Measurements from ENCODE around the gene CEBPB.
"Not testable (repeated sequence)": the region's sequence is repeated elsewhere in the genome, so short reads cannot be mapped to it uniquely, and the experiment has no call there.

The CEBPB gene

GRCh38 chr20:50163570-50164317 lies 26.9 kb upstream of the CEBPB start:
- H3K36me3 ChIP-seq (ENCODE audit: insufficient read depth, low read length), result no peaks in the 10 kb centered on the region
- H3K9ac ChIP-seq (ENCODE audit: insufficient read length), result no peak overlapping the region
- H3K27ac ChIP-seq, result peak overlapping the region; percentile 85
- H3K4me3 ChIP-seq, result no peak overlapping the region
- H3K9me3 ChIP-seq (ENCODE audit: low read depth, low read length), result no peaks in the 10 kb centered on the region
- DNase-seq (ENCODE audit: low read depth, low spot score), result no peak
- TF ChIP-seq POLR2AphosphoS5 (IDR thresholded peaks at IDR 0.05; ENCODE audit: borderline replicate concordance, low read depth, low read length), result no peak

- no peak for TF ChIP-seq EZH2 (IDR thresholded peaks at IDR 0.05)
- peak; percentile 98 for TF ChIP-seq FOXP2 (optimal IDR thresholded peaks at IDR 0.05; ENCODE audit: control extremely low read depth, extremely low read length, insufficient read depth)
- peak; percentile 90 for TF ChIP-seq POLR2AphosphoS5 (IDR thresholded peaks at IDR 0.05; ENCODE audit: borderline replicate concordance, low read depth, low read length)
- peak overlapping the region; percentile 74 for H3K9ac ChIP-seq (ENCODE audit: insufficient read length)
These were observed 24.7 kb upstream of the CEBPB start for GRCh38 chr20:50165684-50166554.

DNA sequence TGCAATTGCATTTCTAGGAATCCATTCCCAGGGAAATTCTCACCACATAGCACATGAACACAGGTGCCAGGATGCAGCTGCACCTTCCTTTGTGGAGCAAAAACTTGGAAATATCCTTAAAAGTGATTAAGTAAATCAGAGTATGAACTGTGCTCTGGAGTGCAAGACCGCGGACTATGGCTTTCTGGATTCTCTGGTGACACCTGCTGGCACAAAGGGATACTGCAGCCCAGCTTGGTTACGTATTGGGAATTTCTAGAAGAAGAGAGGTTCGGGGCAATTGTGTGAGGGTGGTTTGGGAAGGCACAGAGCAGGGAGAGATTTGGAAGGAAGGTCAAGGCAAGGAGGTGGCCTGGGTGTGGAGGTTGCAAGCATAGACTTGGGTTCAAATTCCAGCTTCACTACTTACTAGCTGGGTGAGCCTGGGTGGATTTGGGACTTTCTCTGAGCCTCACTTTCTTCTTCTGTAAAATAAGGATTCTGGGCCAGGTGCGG lies 21.3 kb upstream of the CEBPB start:
- H3K9me3 ChIP-seq (ENCODE audit: low read depth, low read length), result no peaks in the 10 kb centered on the region
- no peak overlapping the region for H3K4me3 ChIP-seq
- TF ChIP-seq POLR2AphosphoS5 (IDR thresholded peaks at IDR 0.05; ENCODE audit: borderline replicate concordance, low read depth, low read length) (no peak), EZH2 (IDR thresholded peaks at IDR 0.05) (no peak), FOXP2 (optimal IDR thresholded peaks at IDR 0.05; ENCODE audit: control extremely low read depth, extremely low read length, insufficient read depth) (no peak)
- no peak overlapping the region for H3K9ac ChIP-seq (ENCODE audit: insufficient read length)
- no peaks in the 10 kb centered on the region for H3K36me3 ChIP-seq (ENCODE audit: insufficient read depth, low read length)
- DNase-seq (ENCODE audit: low read depth, low spot score), result no peak
- H3K27ac ChIP-seq, result no peak overlapping the region

More at GRCh38 chr20:50165684-50166554, 24.7 kb upstream of the CEBPB start:
- Histone ChIP-seq H3K36me3 (ENCODE audit: insufficient read depth, low read length) (no peaks in the 10 kb centered on the region), H3K4me3 (peak overlapping the region; percentile 75), H3K9me3 (ENCODE audit: low read depth, low read length) (no peaks in the 10 kb centered on the region), H3K27ac (peak overlapping the region; percentile 96)
- peak; percentile 99 for DNase-seq (ENCODE audit: low read depth, low spot score)

GRCh38 chr20:50170549-50171220 lies 19.9 kb upstream of the CEBPB start:
- Histone ChIP-seq H3K27ac (no peak overlapping the region), H3K36me3 (ENCODE audit: insufficient read depth, low read length) (no peaks in the 10 kb centered on the region), H3K9ac (ENCODE audit: insufficient read length) (no peak overlapping the region), H3K9me3 (ENCODE audit: low read depth, low read length) (no peaks in the 10 kb centered on the region), H3K4me3 (no peak overlapping the region)
- no peak for DNase-seq (ENCODE audit: low read depth, low spot score)
- TF ChIP-seq EZH2 (IDR thresholded peaks at IDR 0.05), result no peak
- TF ChIP-seq FOXP2 (optimal IDR thresholded peaks at IDR 0.05; ENCODE audit: control extremely low read depth, extremely low read length, insufficient read depth), result no peak
- no peak for TF ChIP-seq POLR2AphosphoS5 (IDR thresholded peaks at IDR 0.05; ENCODE audit: borderline replicate concordance, low read depth, low read length)

DNA sequence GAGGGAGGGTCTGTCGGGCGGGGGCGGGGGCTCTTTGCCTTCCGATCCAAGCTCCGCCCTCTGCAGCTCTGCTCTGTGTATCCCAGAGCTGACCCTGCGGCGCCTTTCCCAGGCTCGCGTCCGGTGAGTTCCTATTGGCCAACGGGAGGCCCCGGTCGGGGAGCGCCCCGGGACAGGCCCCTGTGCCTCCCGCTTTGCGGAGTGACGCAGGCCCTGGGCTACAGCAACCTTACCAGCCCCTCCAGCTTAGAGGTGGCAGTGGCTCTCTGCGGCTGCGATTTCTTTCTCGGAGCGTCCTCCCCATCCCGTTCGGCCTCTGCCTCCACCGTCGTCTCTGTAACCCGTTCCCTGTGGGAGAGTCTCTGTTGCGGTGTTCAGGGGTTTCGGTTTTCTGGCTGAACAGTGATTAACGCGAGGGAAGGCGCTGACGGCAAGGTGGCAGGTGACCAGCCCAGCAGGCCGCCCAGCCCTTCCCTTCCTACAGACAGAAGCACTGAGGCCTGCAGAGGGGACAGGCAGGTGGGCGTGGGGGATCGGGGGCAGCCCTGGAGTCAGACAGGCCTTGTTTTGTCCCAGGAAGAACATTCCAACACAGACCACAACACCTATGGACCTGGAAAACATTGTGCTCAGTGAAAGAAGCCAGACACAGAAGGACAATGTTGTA lies 18.1 kb upstream of the CEBPB start:
- Histone ChIP-seq H3K27ac (no peak overlapping the region), H3K9ac (ENCODE audit: insufficient read length) (no peak overlapping the region), H3K4me3 (no peak overlapping the region), H3K36me3 (ENCODE audit: insufficient read depth, low read length) (no peaks in the 10 kb centered on the region), H3K9me3 (ENCODE audit: low read depth, low read length) (no peaks in the 10 kb centered on the region)
- TF ChIP-seq FOXP2 (optimal IDR thresholded peaks at IDR 0.05; ENCODE audit: control extremely low read depth, extremely low read length, insufficient read depth) (no peak), POLR2AphosphoS5 (IDR thresholded peaks at IDR 0.05; ENCODE audit: borderline replicate concordance, low read depth, low read length) (no peak), EZH2 (IDR thresholded peaks at IDR 0.05) (no peak)
- no peak for DNase-seq (ENCODE audit: low read depth, low spot score)

DNA sequence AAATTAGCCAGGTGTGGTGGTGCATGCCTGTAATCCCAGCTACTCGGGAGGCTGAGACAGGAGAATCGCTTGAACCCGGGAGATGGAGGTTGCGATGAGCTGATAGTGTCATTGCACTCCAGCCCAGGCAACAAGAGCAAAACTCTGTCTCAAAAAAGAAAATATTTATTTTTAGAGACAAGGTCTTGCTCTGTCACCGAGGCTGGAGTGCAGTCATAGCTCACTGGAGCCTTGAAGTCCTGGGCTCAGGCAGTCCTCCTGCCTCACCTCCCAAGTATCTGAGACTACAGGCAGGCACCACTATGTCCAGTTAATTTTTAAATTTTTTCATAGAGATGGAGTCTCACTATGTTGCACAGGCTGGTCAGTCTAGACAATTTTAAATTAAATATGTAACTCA lies 16.2 kb upstream of the CEBPB start:
- no peak overlapping the region for H3K9ac ChIP-seq (ENCODE audit: insufficient read length)
- DNase-seq (ENCODE audit: low read depth, low spot score), result no peak
- H3K27ac ChIP-seq, result no peak overlapping the region
- no peaks in the 10 kb centered on the region for H3K36me3 ChIP-seq (ENCODE audit: insufficient read depth, low read length)
- no peak overlapping the region for H3K4me3 ChIP-seq
- no peaks in the 10 kb centered on the region for H3K9me3 ChIP-seq (ENCODE audit: low read depth, low read length)
- TF ChIP-seq EZH2 (IDR thresholded peaks at IDR 0.05) (no peak), FOXP2 (optimal IDR thresholded peaks at IDR 0.05; ENCODE audit: control extremely low read depth, extremely low read length, insufficient read depth) (no peak), POLR2AphosphoS5 (IDR thresholded peaks at IDR 0.05; ENCODE audit: borderline replicate concordance, low read depth, low read length) (no peak)

GRCh38 chr20:50175938-50176933 lies 14.4 kb upstream of the CEBPB start:
- no peaks in the 10 kb centered on the region for H3K36me3 ChIP-seq (ENCODE audit: insufficient read depth, low read length)
- no peak overlapping the region for H3K9ac ChIP-seq (ENCODE audit: insufficient read length)
- H3K4me3 ChIP-seq, result no peak overlapping the region
- no peak for TF ChIP-seq EZH2 (IDR thresholded peaks at IDR 0.05)
- TF ChIP-seq FOXP2 (optimal IDR thresholded peaks at IDR 0.05; ENCODE audit: control extremely low read depth, extremely low read length, insufficient read depth), result no peak
- TF ChIP-seq POLR2AphosphoS5 (IDR thresholded peaks at IDR 0.05; ENCODE audit: borderline replicate concordance, low read depth, low read length), result no peak
- H3K9me3 ChIP-seq (ENCODE audit: low read depth, low read length), result no peaks in the 10 kb centered on the region
- no peak for DNase-seq (ENCODE audit: low read depth, low spot score)
- no peak overlapping the region for H3K27ac ChIP-seq

- not testable (repeated sequence) for H3K9ac ChIP-seq (ENCODE audit: insufficient read length)
These were observed 12.0 kb upstream of the CEBPB start for GRCh38 chr20:50178672-50179071.

More at GRCh38 chr20:50178672-50179071, 12.0 kb upstream of the CEBPB start:
- not testable (repeated sequence) for H3K4me3 ChIP-seq; H3K27ac ChIP-seq; H3K36me3 ChIP-seq (ENCODE audit: insufficient read depth, low read length); H3K9me3 ChIP-seq (ENCODE audit: low read depth, low read length); DNase-seq (ENCODE audit: low read depth, low spot score)

All from SK-N-MC (cell line).